SK-N-SH (cell line): ENCODE measurements around the gene SPRED2.

Source experiments
- CTCF ChIP-seq: fragments of 200-600 bp; sonication (generic); IDR thresholded peaks from 2 replicates; pipeline ENCODE4 v1.6.1; 2017; ENCODE audit warnings: antibody characterized with exemption, mild to moderate bottlenecking, moderate library complexity
- EZH2phosphoT487 ChIP-seq: fragments of 200-600 bp; sonication (generic); IDR thresholded peaks from 2 replicates; pipeline ENCODE4 v1.6.1; 2017; ENCODE audit warnings: low read depth, mixed run types, mild to moderate bottlenecking, antibody characterized with exemption, moderate library complexity, borderline replicate concordance
- FOXM1 ChIP-seq: IDR thresholded peaks from 2 replicates; pipeline ENCODE4 v1.4.0; 2012; ENCODE audit warnings: low read depth, mild to moderate bottlenecking
- JUND ChIP-seq: IDR thresholded peaks from 2 replicates; pipeline ENCODE4 v1.4.0; 2012
- MEF2A ChIP-seq: IDR thresholded peaks from 2 replicates; pipeline ENCODE4 v1.4.0; 2012; ENCODE audit warnings: low read depth, borderline replicate concordance
- NFIC ChIP-seq: IDR thresholded peaks from 2 replicates; pipeline ENCODE4 v1.4.0; 2012; ENCODE audit warnings: borderline replicate concordance
- POLR2AphosphoS5 ChIP-seq: IDR thresholded peaks from 2 replicates; pipeline ENCODE4 v1.6.1; 2012; ENCODE audit warnings: low read depth, low read length
- RAD21 ChIP-seq: IDR thresholded peaks from 2 replicates; pipeline ENCODE4 v1.6.1; 2012; ENCODE audit warnings: mild to moderate bottlenecking, low read length
- RCOR1 ChIP-seq: fragments of 150-350 bp; IDR thresholded peaks from 2 replicates; pipeline ENCODE4 v1.6.1; 2017; ENCODE audit warnings: antibody characterized with exemption, low read length
- RFX5 ChIP-seq: IDR thresholded peaks from 2 replicates; pipeline ENCODE4 v1.6.1; 2012; ENCODE audit warnings: mild to moderate bottlenecking, improper control_type of control experiment, low read length
- TEAD4 ChIP-seq: IDR thresholded peaks from 2 replicates; pipeline ENCODE4 v1.4.0; 2012; ENCODE audit warnings: mild to moderate bottlenecking, borderline replicate concordance; ENCODE audit not compliant: insufficient read depth
- YY1 ChIP-seq: IDR thresholded peaks from 2 replicates; pipeline ENCODE4 v1.4.0; 2012; ENCODE audit warnings: low read depth, mild to moderate bottlenecking

- no peak for TF ChIP-seq RFX5
- no peak for TF ChIP-seq NFIC
- TF ChIP-seq RCOR1, result no peak
- TF ChIP-seq TEAD4, result no peak
- no peak for TF ChIP-seq CTCF
- no peak for TF ChIP-seq MEF2A
- no peak for TF ChIP-seq YY1
- no peak for TF ChIP-seq JUND
- TF ChIP-seq FOXM1, result no peak
- no peak for TF ChIP-seq POLR2AphosphoS5
- TF ChIP-seq RAD21, result no peak
- no peak for TF ChIP-seq EZH2phosphoT487
These were observed 159.1 kb downstream of the SPRED2 start for GRCh38 chr2:65273344-65273743.
